ENCODE measurements around the gene SERTAD4.

Gene SERTAD4

GRCh38 chr1:210288116-210288515, 55.5 kb downstream of the SERTAD4 start:
- no peak overlapping the region for H3K14ac ChIP-seq (ENCODE audit: low read length)
- no peaks in the 10 kb centered on the region for H3K9me3 ChIP-seq (ENCODE audit: insufficient read depth, low read depth, low read length)
- H3K4ac ChIP-seq (ENCODE audit: low read depth, low read length): no peak overlapping the region
- H4K91ac ChIP-seq (ENCODE audit: low read depth, low read length): no peak overlapping the region
- no peak overlapping the region for H4K12ac ChIP-seq (ENCODE audit: low read depth, low read length)
- no peak overlapping the region for H2AK5ac ChIP-seq (ENCODE audit: low read length)
- H3K4me3 ChIP-seq (ENCODE audit: low read depth, low read length): no peak overlapping the region
- H2AFZ ChIP-seq (ENCODE audit: insufficient read depth, low read length, poor library complexity): no peak overlapping the region
- no peak overlapping the region for H4K8ac ChIP-seq (ENCODE audit: low read depth, low read length)
- no CpG with 5 or more reads among the region's 4 CpGs for whole genome bisulfite sequencing (ENCODE audit: extremely low coverage, insufficient coverage, insufficient read length)
- no peak overlapping the region for H2BK12ac ChIP-seq (ENCODE audit: low read length)
- no peaks in the 10 kb centered on the region for H3K27me3 ChIP-seq (ENCODE audit: insufficient read depth, low read length)
- H3K27ac ChIP-seq (ENCODE audit: low read depth, low read length): no peak overlapping the region
- H3K79me2 ChIP-seq (ENCODE audit: control insufficient read depth, insufficient read depth, low read length, poor library complexity): peaks cover 2% of the 10 kb centered on the region
- H3K9ac ChIP-seq (ENCODE audit: low read length): no peak overlapping the region
- H2BK5ac ChIP-seq (ENCODE audit: low read depth, low read length, poor library complexity): no peak overlapping the region
- no peak for DNase-seq
- no peak overlapping the region for H3K18ac ChIP-seq (ENCODE audit: low read length)
- peaks cover 3 to 7% of the 10 kb centered on the region in 2 experiments for H3K4me1 ChIP-seq (ENCODE audit: control insufficient read depth in 1 of 2, insufficient read depth in 2 of 2, low read length in 2 of 2)
- H2BK120ac ChIP-seq (ENCODE audit: insufficient read depth, low read length, poor library complexity): no peak overlapping the region
- H3K4me2 ChIP-seq (ENCODE audit: low read length): no peak overlapping the region
- no peak overlapping the region for H3K23ac ChIP-seq (ENCODE audit: low read length)
- H3K79me1 ChIP-seq (ENCODE audit: low read length): peaks cover 12% of the 10 kb centered on the region
- H3K36me3 ChIP-seq (ENCODE audit: control insufficient read depth in 1 of 2, insufficient read depth in 2 of 2, low read length in 2 of 2): no peaks in the 10 kb centered on the region

- Histone ChIP-seq H3K27me3 (ENCODE audit: insufficient read depth, low read length) (no peaks in the 10 kb centered on the region), H2AFZ (ENCODE audit: insufficient read depth, low read length, poor library complexity) (no peak overlapping the region), H3K9ac (ENCODE audit: low read length) (no peak overlapping the region), H4K8ac (ENCODE audit: low read depth, low read length) (no peak overlapping the region), H3K27ac (ENCODE audit: low read depth, low read length) (no peak overlapping the region), H3K14ac (ENCODE audit: low read length) (no peak overlapping the region), H3K4me3 (ENCODE audit: low read depth, low read length) (no peak overlapping the region), H3K18ac (ENCODE audit: low read length) (no peak overlapping the region), H3K4me2 (ENCODE audit: low read length) (no peak overlapping the region), H3K79me2 (ENCODE audit: control insufficient read depth, insufficient read depth, low read length, poor library complexity) (peaks cover 2% of the 10 kb centered on the region), H3K79me1 (ENCODE audit: low read length) (peaks cover 18% of the 10 kb centered on the region), H2AK5ac (ENCODE audit: low read length) (no peak overlapping the region), H3K36me3 (ENCODE audit: control insufficient read depth in 1 of 2, insufficient read depth in 2 of 2, low read length in 2 of 2) (no peaks in the 10 kb centered on the region), H3K23ac (ENCODE audit: low read length) (no peak overlapping the region), H3K4me1 (ENCODE audit: control insufficient read depth in 1 of 2, insufficient read depth in 2 of 2, low read length in 2 of 2) (peaks cover 6 to 13% of the 10 kb centered on the region in 2 experiments), H2BK5ac (ENCODE audit: low read depth, low read length, poor library complexity) (no peak overlapping the region), H3K9me3 (ENCODE audit: insufficient read depth, low read depth, low read length) (no peaks in the 10 kb centered on the region), H4K12ac (ENCODE audit: low read depth, low read length) (no peak overlapping the region), H4K91ac (ENCODE audit: low read depth, low read length) (no peak overlapping the region), H3K4ac (ENCODE audit: low read depth, low read length) (no peak overlapping the region), H2BK120ac (ENCODE audit: insufficient read depth, low read length, poor library complexity) (no peak overlapping the region), H2BK12ac (ENCODE audit: low read length) (no peak overlapping the region)
- DNase-seq: no peak
- WGBS (ENCODE audit: extremely low coverage, insufficient coverage, insufficient read length): no CpG with 5 or more reads among the region's 4 CpGs
Measured at GRCh38 chr1:210289248-210289647, 56.7 kb downstream of the SERTAD4 start.

- H3K9me3 ChIP-seq (ENCODE audit: insufficient read depth, low read depth, low read length): no peaks in the 10 kb centered on the region
- peak overlapping the region; percentile 83 for H3K27ac ChIP-seq (ENCODE audit: low read depth, low read length)
- H3K4me1 ChIP-seq (ENCODE audit: control insufficient read depth in 1 of 2, insufficient read depth in 2 of 2, low read length in 2 of 2): peaks cover 22 to 30% of the 10 kb centered on the region in 2 experiments
- H2BK5ac ChIP-seq (ENCODE audit: low read depth, low read length, poor library complexity): peak overlapping the region; percentile 50
- H4K91ac ChIP-seq (ENCODE audit: low read depth, low read length): peak overlapping the region; percentile 94
- H3K27me3 ChIP-seq (ENCODE audit: insufficient read depth, low read length): no peaks in the 10 kb centered on the region
- no peak overlapping the region for H3K18ac ChIP-seq (ENCODE audit: low read length)
- no peak for DNase-seq
- H3K23ac ChIP-seq (ENCODE audit: low read length): no peak overlapping the region
- H3K4me3 ChIP-seq (ENCODE audit: low read depth, low read length): no peak overlapping the region
- peak overlapping the region; percentile 44 for H3K4ac ChIP-seq (ENCODE audit: low read depth, low read length)
- H3K4me2 ChIP-seq (ENCODE audit: low read length): no peak overlapping the region
- peak overlapping the region; percentile 71 for H4K8ac ChIP-seq (ENCODE audit: low read depth, low read length)
- no peak overlapping the region for H4K12ac ChIP-seq (ENCODE audit: low read depth, low read length)
- peak overlapping the region; percentile 85 for H3K14ac ChIP-seq (ENCODE audit: low read length)
- H3K79me2 ChIP-seq (ENCODE audit: control insufficient read depth, insufficient read depth, low read length, poor library complexity): peaks cover 5% of the 10 kb centered on the region
- WGBS (ENCODE audit: extremely low coverage, insufficient coverage, insufficient read length): no CpG with 5 or more reads among the region's 8 CpGs
- H3K36me3 ChIP-seq (ENCODE audit: control insufficient read depth in 1 of 2, insufficient read depth in 2 of 2, low read length in 2 of 2): no peaks in the 10 kb centered on the region
- peaks cover 30% of the 10 kb centered on the region for H3K79me1 ChIP-seq (ENCODE audit: low read length)
- H2BK12ac ChIP-seq (ENCODE audit: low read length): peak overlapping the region; percentile 96
- peak overlapping the region; percentile 88 for H2AK5ac ChIP-seq (ENCODE audit: low read length)
- H2BK120ac ChIP-seq (ENCODE audit: insufficient read depth, low read length, poor library complexity): peak overlapping the region; percentile 88
- H2AFZ ChIP-seq (ENCODE audit: insufficient read depth, low read length, poor library complexity): peak overlapping the region; percentile 40
- no peak overlapping the region for H3K9ac ChIP-seq (ENCODE audit: low read length)
Measured at GRCh38 chr1:210291081-210291764, 58.6 kb downstream of the SERTAD4 start.

GRCh38 chr1:210291786-210292230, 59.2 kb downstream of the SERTAD4 start:
- Histone ChIP-seq H3K4me2 (ENCODE audit: low read length) (peak overlapping the region; percentile 57), H3K79me1 (ENCODE audit: low read length) (peaks cover 34% of the 10 kb centered on the region), H2AFZ (ENCODE audit: insufficient read depth, low read length, poor library complexity) (no peak overlapping the region), H4K91ac (ENCODE audit: low read depth, low read length) (peak overlapping the region; percentile 67), H3K14ac (ENCODE audit: low read length) (no peak overlapping the region), H2AK5ac (ENCODE audit: low read length) (no peak overlapping the region), H3K4ac (ENCODE audit: low read depth, low read length) (no peak overlapping the region), H3K23ac (ENCODE audit: low read length) (no peak overlapping the region), H3K18ac (ENCODE audit: low read length) (no peak overlapping the region), H3K27me3 (ENCODE audit: insufficient read depth, low read length) (no peaks in the 10 kb centered on the region), H3K4me1 (ENCODE audit: control insufficient read depth in 1 of 2, insufficient read depth in 2 of 2, low read length in 2 of 2) (peaks cover 22 to 30% of the 10 kb centered on the region in 2 experiments), H3K9ac (ENCODE audit: low read length) (no peak overlapping the region), H4K12ac (ENCODE audit: low read depth, low read length) (no peak overlapping the region), H2BK12ac (ENCODE audit: low read length) (no peak overlapping the region), H3K9me3 (ENCODE audit: insufficient read depth, low read depth, low read length) (no peaks in the 10 kb centered on the region), H3K27ac (ENCODE audit: low read depth, low read length) (peak overlapping the region; percentile 83), H4K8ac (ENCODE audit: low read depth, low read length) (no peak overlapping the region), H2BK120ac (ENCODE audit: insufficient read depth, low read length, poor library complexity) (no peak overlapping the region), H3K79me2 (ENCODE audit: control insufficient read depth, insufficient read depth, low read length, poor library complexity) (peaks cover 5% of the 10 kb centered on the region), H3K4me3 (ENCODE audit: low read depth, low read length) (no peak overlapping the region), H2BK5ac (ENCODE audit: low read depth, low read length, poor library complexity) (no peak overlapping the region), H3K36me3 (ENCODE audit: control insufficient read depth in 1 of 2, insufficient read depth in 2 of 2, low read length in 2 of 2) (no peaks in the 10 kb centered on the region)
- DNase-seq: peak; percentile 28 to 49
- no CpG with 5 or more reads among the region's 9 CpGs for WGBS (ENCODE audit: extremely low coverage, insufficient coverage, insufficient read length)
